HG03175 (cell line): Measurements from ENCODE around the gene HMGCS2.

Source experiments
- ATAC-seq: cut with Tn5 transposase; IDR thresholded peaks from one replicate; pipeline ENCODE4 v1.9.1; 2021; ENCODE audit warnings: mild to moderate bottlenecking, moderate library complexity; ENCODE audit not compliant: unreplicated experiment

HMGCS2 gene

DNA sequence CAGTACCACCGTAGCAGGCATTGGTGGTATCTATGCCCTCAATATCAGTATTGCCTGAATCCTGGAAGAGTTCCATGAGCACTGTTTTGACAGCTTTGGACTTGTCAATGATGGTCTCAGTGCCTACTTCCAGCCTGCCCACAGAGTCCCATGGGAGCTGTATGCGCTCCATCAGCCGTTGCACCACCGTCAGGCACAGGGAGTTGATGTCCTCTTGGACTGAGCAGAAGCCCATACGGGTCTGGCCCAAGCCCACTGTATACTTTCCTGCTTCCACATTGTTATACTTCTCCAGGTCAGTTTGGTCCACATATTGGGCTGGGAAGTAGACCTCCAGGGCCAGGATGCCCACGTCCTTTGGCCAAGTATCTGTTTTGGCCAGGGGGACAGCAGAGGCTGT, 4.5 kb downstream of the HMGCS2 start:
- no peak for ATAC-seq

DNA sequence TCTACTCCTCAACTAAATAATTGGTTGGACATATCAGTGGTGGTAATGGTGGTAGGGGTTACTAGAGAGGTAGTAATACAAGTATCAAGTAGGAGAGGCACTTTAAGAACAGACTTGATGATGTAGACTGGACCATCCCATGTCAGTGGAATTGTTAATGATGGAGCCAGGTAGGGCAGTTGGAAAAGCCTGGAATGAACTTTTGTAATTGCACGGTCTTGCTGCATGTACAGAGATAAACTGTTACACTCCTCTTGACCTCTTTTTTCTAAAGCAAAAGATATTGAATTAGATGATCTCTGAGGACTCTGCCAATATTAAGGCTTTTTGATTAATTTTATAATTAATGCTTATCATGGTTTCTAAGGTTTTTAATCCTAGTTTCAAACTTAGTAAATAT, 5.8 kb downstream of the HMGCS2 start:
- ATAC-seq = no peak

DNA sequence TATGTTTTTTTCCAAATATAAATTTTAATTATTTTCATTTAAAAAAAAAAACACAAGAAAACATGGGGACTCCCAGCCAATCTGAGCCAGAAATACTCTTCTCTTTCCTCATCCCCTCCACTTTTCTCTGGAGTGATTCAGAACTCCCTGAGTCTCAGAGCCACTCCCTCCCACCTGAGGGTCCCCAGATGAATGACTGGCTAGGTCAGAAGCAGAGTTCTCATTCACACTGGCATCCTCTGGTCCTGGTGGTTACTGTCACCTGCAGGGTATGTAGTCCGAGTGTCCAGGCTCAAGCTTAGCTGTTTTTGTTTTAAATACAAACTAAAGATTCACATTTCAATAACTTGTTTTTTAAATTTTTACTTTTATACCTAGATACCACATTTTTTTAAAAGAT, 6.3 kb downstream of the HMGCS2 start:
- no peak for ATAC-seq

DNA sequence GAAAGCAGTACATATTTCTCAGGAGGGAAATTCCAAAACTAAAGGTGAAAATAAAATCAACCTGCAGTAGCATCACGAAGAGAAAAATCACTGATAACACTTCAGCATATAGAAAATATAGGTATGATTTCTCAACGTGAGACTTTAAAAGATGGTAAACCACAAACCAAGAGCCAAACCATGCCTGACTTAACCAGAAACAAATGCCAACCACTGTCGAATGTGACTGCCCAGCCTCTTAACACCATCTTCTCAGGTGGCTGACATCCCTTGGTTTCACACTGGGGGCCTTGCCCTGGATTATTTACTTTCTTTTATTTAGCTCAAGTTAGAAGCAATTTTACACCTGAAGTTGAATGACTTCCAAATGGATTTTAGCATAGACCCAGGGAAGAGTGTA, 10.1 kb downstream of the HMGCS2 start:
- ATAC-seq = no peak

DNA sequence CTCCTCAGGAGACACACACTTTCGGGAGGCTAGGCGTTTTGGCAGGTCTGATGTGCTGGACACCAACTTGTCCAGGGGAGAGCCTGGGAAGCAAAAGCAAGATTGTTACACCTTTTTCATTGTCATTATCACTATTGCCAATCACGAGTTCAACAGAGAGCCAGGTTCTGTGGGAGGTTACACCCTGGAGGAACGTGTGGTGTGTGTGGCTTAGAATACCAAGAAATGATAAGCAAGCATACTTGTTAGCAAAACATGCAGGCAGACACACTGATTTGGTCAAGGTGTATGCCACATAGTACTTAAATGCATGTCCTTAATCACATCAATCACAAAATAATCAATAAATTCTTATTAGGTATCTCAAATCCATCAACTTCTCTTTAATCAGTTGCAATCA, 16.1 kb downstream of the HMGCS2 start:
- no peak for ATAC-seq

DNA sequence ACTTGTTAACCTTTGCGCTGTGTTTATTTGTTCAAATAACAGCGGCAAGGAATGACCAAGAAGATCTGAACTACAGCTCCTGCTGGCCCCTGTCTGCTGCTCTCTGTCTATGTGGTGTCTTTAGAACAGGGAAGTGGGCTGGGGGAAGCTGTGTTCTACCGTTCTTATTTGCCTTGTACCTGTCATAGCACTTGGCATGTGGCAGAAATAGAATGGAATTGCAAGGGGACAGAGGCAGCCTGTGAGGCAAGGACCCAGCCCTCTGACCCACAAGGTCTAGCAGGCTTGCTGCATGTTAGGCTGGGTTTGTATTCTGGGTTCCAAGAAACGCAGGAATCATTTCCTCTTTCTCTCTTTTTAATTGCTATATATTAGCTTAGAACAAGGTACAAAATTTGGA, 20.7 kb downstream of the HMGCS2 start:
- no peak for ATAC-seq

DNA sequence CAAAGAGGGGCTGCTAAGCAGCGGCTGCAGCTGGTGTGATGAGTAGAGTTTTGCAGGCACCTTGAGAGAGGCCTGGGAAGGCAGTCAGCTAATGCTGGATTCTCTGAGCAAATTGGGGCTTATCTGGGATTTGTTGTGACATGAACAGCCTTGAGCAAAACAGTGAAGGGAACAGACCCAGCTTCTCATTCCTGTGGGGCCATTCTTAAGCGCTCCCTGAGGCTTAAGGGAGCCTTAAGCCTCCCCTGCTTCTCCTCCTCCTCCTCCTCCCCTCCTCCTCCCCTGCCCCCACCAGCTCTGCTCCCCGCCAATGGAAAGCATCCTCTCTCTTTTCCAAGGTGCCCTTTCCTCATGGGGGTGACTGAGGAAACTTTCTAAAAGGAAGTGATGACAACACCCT, 21.3 kb downstream of the HMGCS2 start:
- no peak for ATAC-seq

DNA sequence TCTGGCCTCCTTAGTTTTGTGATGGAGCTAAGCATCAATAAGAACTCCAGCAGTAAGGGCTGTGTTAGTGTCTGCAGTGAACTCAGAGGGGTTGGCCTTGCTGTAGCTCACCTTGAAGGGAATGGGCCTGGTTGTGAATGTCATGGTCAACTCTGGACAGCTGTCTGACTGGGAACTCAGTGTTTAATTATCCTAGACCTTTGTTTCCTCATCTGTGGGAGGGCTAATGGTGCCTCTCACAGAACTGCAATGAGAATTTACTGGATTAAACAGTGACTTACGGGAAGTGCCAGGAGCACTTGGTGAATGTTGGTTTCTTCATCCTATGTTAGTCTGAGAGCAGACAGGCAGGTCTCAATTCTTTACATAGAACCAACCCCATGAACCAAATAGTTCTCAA, 23.7 kb downstream of the HMGCS2 start:
- ATAC-seq = no peak

DNA sequence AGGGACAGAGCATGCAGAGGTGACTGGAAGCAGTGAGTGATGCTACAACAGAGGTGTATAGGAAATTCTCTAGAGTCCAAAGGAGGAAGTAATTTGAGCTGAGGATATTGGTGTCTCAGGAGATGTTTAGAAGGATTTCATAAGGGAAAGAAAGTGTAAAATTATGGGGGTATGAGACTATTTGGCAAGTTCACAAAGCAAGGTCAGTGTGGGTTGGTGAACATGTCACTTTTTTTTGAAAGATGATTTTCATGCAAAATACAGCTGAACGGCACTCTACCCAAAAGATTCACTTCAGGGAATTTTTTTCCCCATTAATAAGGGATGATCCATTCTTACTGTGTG, 24.1 kb downstream of the HMGCS2 start:
- ATAC-seq = no peak

DNA sequence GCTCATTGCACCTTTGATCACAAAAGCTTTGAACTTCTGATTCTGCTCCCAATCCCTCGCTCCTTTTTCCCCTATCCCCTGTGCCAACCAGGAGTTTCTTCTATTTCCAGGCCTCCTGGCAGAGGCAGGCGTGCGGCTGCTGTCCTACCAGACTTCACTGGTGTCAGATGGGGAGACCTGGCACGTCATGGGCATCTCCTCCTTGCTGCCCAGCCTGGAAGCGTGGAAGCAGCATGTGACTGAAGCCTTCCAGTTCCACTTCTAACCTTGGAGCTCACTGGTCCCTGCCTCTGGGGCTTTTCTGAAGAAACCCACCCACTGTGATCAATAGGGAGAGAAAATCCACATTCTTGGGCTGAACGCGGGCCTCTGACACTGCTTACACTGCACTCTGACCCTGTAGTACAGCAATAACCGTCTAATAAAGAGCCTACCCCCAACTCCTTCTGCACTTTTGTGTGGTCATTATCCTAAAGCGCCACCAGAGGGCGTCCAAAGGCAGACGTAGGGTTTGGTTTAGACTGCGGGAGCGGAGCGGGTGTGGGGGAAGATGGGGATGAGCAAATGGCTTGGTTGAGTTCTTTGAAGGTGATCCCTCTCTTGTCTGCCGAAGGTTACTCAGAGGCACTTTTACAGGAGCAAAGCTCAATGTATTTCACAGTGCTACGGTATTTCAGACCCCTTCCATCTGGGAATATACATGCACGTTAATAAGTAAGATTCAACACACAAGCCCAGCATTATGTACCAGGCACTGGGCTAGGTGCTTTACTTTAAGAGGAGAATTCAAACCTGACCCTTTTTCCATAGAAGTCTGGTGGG, 24.7 kb downstream of the HMGCS2 start:
- ATAC-seq = no peak

DNA sequence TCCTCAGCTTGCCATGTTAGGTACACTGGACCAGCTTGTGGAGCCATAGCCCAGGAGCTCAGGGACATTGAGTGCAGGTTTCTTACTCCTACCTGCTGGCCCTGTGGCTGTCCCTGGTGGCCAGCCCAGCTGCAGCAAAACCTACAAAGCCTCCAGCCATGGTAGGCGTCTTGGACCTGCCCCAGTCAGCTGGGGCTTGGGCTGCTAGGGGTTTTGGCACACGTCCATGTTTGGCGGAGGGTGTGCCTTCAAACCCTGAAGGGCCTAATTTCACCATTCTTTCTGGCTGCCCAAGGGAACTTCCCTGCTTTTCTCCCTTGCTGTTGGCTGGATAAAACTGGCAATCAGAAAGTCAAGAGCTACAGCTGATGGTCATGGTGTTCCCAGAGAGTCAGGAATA, 25.4 kb downstream of the HMGCS2 start:
- ATAC-seq = no peak

DNA sequence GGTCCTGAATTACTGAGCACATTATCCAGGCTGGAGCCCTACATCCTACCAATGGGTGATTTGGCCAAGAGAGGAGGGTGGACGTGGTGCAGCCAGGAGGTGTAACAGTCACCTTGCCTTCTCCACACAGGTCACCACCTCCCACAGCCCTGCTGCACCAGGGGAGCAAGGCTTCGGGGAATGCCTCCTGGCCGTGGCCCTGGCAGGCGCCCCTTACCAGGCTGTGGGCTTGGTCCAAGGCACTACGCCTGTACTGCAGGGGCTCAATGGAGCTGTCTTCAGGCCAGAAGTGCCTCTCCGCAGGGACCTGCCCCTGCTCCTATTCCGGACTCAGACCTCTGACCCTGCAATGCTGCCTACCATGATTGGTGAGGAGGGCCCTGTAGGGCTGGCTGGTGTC, 26.0 kb downstream of the HMGCS2 start:
- ATAC-seq = no peak

DNA sequence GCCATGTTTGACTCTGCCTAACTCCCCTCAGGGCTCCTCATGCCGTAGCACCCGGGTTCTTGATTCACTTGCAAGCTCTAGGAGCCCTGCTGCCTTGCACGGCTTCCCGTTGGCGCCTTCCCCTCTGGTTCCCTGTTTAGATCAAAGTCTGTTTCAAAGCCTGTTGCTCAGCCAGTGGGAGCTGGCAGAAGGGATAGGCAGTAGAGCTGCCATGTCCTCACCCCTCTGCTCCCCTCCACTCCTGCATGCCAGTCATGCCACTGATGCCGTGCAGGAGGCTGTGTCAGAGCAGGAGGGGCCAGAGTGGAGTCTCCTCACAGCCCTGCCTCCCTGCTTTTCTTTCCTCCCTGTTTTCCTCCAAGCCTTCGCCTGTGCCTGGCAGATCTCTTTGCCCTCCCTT, 26.5 kb downstream of the HMGCS2 start:
- no peak for ATAC-seq

DNA sequence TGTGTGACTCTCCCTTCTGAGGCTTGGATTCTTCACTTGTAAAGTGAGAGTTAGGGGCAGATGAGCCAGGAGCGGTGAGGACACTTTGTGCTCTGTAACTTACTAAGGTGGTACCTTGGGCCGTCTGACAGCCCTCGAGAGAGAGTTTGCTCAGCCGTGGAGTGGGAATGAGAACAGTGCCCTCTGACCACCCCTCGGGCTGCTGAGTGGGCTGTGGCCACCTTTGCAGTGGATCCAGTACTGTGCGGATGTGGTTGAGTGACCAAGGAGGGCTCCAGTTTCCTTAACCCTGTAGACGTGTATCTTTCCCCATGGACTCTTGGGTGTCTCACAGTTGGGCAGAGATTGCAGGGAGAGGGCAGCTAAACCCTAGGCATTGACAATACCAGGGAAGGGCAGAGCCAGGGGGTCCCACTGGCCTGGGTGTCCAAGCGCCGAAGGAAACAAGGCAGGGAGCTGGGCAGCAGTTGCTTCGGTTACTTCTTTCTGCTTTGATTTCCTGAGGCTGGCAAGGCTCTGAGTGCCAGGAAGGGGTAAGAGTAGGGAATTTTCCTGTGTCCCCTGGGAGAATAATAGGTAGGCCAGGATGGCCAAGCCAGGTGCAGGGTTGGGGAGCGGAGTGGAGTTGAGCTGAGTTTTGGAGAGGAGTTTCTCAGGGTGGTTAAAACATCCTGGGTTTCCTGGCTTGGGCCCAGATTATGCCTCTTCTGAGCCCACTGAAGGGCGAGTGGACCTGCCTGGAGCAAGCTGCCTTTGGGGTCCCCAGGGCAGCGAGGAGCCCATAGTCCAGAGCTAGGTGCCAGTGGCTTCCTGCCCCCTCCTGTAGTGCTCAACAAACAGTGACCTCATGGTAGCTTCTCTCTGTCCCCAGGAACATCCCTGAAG, 27.6 kb downstream of the HMGCS2 start:
- ATAC-seq = no peak

DNA sequence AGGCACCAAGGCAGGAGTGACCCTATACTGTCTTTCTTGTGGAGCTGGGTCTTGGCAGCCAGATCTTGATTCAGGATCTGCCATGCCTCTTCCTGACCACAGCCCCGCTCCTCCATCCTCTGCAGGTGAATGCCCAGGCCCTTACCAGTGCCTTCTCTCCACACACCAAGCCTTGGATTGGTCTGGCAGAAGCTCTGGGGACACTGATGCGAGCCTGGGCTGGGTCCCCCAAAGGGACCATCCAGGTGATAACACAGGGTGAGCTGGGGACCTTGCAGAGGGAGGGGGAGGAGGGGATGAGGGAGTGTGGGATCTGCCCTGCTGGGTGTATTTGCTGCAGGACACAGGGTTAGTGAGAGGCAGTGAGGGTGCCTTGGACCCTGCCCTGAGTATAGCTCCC, 28.4 kb downstream of the HMGCS2 start:
- no peak for ATAC-seq

DNA sequence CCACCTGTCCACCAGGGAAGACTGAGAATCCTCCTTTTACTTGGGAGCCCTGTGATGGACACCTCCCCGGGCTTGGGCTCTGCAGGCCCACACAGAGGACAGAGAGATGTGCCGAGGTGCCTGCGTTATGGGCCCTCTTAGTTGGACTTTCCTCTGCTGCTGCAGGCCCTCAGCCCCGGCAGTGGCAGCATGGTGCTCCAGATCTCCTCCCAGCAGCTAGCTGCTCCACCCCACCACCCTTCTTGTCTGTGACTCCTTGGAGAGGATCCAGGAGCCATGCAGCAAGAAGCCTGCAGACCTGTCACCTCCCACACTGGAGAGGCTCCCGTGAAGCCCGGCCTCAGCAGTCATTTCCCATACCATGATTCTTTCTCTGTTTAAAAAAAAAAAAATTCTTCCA, 29.6 kb downstream of the HMGCS2 start:
- ATAC-seq = no peak

DNA sequence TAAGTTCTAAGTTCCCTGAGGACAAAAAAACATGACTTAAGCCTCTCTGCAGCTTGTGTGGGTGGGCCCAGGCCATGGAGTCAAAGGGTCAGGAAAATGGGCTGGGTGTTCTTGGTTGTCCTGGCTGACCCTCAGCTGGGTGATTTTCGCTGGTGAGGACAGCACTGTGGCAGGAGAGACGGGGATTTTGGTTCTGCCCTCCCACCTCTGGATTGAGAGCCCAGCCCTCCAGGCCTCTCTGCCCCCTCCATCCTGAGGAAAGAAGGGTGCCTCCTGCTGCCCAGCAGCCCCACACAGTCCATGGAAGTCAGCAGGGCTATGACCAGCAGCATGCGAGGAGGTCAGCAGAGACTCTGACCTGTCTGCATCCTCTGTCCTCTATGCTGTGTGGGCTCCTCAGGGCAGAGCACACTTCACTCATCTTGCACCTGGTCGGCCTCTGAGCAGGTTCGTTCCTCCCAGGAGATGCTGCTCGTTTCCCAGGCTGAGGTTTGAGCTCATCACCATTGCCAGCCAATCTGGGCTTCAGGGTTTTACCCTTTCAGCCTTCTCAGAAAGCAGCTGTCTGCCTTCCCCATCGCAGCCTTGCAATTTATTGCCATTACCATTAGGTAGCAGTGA, 30.5 kb downstream of the HMGCS2 start:
- no peak for ATAC-seq

DNA sequence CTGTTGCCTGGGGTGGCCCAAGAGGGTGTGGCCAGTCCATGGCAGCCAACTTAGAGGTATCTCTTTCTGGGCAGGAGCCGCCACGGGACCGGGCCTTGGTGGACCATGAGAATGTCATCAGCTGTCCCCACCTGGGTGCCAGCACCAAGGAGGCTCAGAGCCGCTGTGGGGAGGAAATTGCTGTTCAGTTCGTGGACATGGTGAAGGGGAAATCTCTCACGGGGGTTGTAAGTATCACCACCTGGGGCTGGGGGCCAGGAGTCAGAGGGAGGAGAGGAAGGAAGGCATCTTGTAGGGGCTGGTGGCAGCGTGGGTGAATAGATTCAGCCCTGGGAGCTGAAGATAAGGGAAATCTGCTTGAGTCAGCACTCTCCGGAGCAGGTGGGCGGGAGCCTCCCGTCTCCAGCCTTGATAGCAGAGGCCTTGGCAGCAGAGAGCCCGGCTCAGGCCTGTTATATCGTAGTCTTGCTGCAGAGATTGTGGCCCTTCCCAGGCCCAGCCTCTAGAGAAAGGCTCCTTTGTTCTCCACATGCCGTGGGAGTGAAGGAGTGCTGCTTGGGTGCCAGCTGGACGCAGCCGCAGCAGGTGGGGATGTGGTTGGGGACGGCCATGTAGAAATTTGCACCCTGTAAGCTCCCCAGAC, 31.5 kb downstream of the HMGCS2 start:
- no peak for ATAC-seq

DNA sequence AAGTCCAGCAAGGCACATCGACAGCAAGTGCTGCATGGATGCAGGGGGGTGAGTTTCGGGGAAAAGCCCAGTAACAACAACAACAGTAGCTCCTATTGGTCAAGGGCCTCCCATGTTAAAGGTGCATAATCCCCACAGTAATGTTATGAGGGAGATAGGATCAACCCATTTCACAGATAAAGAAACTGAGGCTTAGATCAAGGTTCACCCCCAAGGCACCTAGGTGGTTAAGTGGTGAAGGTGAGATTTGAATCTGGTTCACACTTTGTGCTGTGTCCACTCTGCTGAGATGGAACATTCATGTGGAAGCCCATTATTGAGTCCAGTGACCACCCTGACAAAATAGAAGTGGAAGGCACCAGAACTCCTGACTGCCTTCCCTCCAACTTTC, 32.1 kb downstream of the HMGCS2 start:
- no peak for ATAC-seq

DNA sequence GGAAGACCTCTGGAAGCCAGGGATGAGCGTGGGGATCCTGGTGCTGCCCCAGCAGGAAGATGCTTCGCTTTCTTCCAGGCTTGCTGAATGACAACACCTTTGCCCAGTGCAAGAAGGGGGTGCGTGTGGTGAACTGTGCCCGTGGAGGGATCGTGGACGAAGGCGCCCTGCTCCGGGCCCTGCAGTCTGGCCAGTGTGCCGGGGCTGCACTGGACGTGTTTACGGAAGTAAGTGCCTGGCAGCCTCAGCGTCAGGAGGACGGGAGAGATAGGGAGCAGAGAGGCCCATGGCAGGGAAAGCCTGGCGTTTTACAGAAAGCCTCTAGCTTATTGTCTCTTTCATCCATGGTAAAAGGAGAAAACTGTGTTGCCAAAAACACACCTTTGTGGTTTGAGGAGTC, 33.5 kb downstream of the HMGCS2 start:
- no peak for ATAC-seq

DNA sequence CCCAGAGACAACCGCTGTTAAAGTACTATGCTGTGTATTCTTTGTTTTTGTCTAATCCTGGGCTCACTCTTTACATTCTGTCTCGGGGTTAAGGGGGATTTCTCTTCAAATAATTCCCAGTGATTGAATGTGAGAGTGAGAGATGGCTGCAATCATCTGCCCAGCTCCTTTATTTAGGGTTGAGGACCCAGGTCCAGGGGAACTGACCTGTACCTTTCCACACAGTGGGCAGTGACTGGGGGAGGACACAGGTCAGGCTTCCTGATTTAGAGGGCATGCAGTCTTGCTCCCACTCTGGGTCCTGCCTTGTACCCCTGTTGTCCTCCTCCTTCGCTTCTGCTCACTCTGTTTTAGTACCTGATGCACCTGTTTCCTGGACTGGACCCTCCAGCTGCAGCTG, 35.0 kb downstream of the HMGCS2 start:
- ATAC-seq = no peak
